ENCODE results near the gene STX3.
A peak's percentile ranks its signal among the peaks of the same experiment; 100 is the strongest.

STX3 gene

GRCh38 chr11:59754859-59755700 lies at the start of gene STX3:
STX3 (plus strand) TSS chr11:59755376; CDS start chr11:59755606, 230 bp downstream.
- DNase-seq = peak; percentile 48 to 59

- no peak for DNase-seq
Observed at GRCh38 chr11:59706518-59707285, 48.5 kb upstream of the STX3 start.

GRCh38 chr11:59707371-59707770 lies 47.8 kb upstream of the STX3 start:
- DNase-seq = no peak

- DNase-seq = no peak
Observed at GRCh38 chr11:59708537-59708936, 46.6 kb upstream of the STX3 start.

GRCh38 chr11:59710136-59710847 lies 44.9 kb upstream of the STX3 start:
- no peak for DNase-seq

- DNase-seq = no peak
Observed at GRCh38 chr11:59713745-59714144, 41.4 kb upstream of the STX3 start, which contains the start of gene OR10V1. OR10V1 (minus strand) TSS chr11:59713845; CDS start chr11:59713845, 0 bp downstream.

GRCh38 chr11:59716051-59716450 lies 39.1 kb upstream of the STX3 start:
- DNase-seq = no peak

- DNase-seq = no peak
Observed at GRCh38 chr11:59719556-59719955, 35.6 kb upstream of the STX3 start.

GRCh38 chr11:59724066-59724465 lies 31.1 kb upstream of the STX3 start:
- no peak for DNase-seq

- no peak for DNase-seq
Observed at GRCh38 chr11:59727426-59727825, 27.8 kb upstream of the STX3 start.

GRCh38 chr11:59728154-59728553 lies 27.0 kb upstream of the STX3 start:
- no peak for DNase-seq

GRCh38 chr11:59728913-59729312 lies 26.3 kb upstream of the STX3 start:
- DNase-seq = no peak

- no peak for DNase-seq
Observed at GRCh38 chr11:59729834-59730233, 25.3 kb upstream of the STX3 start.

- no peak for DNase-seq
Observed at GRCh38 chr11:59730896-59731565, 24.1 kb upstream of the STX3 start.

GRCh38 chr11:59746111-59746510 lies 9.1 kb upstream of the STX3 start:
- no peak for DNase-seq

- peak; percentile 81 for DNase-seq
Observed at GRCh38 chr11:59753650-59754493, 1.3 kb upstream of the STX3 start.

- DNase-seq = peak in 1 of 2 donors; percentile 9
Observed at GRCh38 chr11:59754494-59754858, 700 bp upstream of the STX3 start.

GRCh38 chr11:59755701-59756557 lies 753 bp downstream of the STX3 start:
- peak in 1 of 2 donors; percentile 18 for DNase-seq

- DNase-seq = no peak
Observed at GRCh38 chr11:59756558-59756840, 1.3 kb downstream of the STX3 start.

- DNase-seq = no peak
Observed at GRCh38 chr11:59756845-59757244, 1.7 kb downstream of the STX3 start.

All from stimulated activated CD4-positive, alpha-beta T cell treated with anti-CD3 and anti-CD28 coated beads, Interleukin-2, amount 100 ng/mL, for 48 hours (primary cell).